HL-60/S4 treated with retinoic acid at 250 ng/mL for 4 days and 3 days (cell line): Measurements from ENCODE around the gene SMIM13.

Experiments
- in situ Hi-C: fragments of 300-500 bp; cut with MboI; formaldehyde crosslinking; loops from 2 replicates; pipeline ENCODE4 v1.7.0; 2022; ENCODE audit warnings: low sequenced_read_pairs

Gene SMIM13

DNA sequence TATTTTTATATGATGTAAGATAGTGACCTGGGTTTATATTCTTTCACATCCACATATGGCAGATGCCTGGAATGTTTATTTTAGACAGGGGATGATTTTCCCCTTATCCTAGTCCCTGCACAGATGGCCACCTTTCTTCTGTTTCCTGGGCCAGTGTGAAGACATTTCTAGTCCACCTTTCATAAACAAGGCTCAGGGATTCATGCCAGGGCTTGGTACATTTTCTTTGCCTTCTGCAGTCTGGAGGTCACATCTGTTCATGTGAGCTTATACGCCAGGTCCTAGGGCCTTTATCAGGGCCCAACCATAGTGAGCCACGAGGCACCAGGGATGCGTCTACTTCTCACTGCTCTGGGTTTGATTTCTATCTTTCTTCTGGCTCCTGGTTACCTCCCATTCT, 55.9 kb downstream of the SMIM13 start:
- in situ Hi-C loops = loop anchor here (10.0 kb wide), 1 partner anchor 345 kb away; no protein-coding TSS in a partner anchor

DNA sequence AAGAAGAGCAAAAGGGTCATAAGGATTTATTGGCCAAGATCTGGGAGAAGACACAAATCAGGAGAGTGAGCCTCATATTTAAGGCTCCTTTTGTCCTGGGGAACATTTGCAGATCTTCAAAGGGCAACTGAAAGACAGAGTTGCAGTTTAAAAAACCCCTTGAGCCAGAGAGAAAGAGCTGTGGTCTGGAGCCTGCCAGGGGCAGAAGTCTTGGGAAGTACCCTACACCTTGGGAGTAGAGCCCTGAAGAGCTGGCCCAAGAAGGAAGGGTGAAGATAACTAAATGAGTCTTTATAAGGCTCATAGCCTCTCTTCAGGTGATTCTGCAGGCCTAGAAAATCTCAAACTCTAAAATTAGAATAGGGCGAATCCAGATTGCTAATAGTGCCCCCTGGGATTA, 57.9 kb downstream of the SMIM13 start:
- in situ Hi-C loops = no loop called here

- in situ Hi-C loops = no loop called here
Measured at GRCh38 chr6:11152581-11152980, 58.9 kb downstream of the SMIM13 start.

DNA sequence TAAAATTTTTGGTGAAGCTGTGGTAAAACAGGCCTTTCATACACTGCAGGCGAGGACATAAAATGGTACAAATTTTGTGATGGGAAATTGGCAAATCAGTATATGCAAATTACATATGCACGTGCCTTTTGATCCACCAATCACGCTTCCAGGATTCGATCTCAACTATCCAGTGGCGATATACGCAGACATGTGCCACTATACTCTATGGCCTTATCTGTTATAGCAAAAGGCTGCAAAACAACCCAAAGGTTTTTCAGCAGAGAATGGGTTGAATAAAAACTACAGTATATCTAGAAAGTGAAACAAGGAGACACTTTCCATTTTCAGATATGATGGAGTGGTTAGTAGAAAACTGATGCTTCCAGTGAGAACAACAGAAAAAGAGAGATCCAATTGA, 59.8 kb downstream of the SMIM13 start:
- in situ Hi-C loops = no loop called here

GRCh38 chr6:11155589-11155988, 62.0 kb downstream of the SMIM13 start:
- in situ Hi-C loops = no loop called here

GRCh38 chr6:11160199-11160598, 66.6 kb downstream of the SMIM13 start:
- in situ Hi-C loops = no loop called here

DNA sequence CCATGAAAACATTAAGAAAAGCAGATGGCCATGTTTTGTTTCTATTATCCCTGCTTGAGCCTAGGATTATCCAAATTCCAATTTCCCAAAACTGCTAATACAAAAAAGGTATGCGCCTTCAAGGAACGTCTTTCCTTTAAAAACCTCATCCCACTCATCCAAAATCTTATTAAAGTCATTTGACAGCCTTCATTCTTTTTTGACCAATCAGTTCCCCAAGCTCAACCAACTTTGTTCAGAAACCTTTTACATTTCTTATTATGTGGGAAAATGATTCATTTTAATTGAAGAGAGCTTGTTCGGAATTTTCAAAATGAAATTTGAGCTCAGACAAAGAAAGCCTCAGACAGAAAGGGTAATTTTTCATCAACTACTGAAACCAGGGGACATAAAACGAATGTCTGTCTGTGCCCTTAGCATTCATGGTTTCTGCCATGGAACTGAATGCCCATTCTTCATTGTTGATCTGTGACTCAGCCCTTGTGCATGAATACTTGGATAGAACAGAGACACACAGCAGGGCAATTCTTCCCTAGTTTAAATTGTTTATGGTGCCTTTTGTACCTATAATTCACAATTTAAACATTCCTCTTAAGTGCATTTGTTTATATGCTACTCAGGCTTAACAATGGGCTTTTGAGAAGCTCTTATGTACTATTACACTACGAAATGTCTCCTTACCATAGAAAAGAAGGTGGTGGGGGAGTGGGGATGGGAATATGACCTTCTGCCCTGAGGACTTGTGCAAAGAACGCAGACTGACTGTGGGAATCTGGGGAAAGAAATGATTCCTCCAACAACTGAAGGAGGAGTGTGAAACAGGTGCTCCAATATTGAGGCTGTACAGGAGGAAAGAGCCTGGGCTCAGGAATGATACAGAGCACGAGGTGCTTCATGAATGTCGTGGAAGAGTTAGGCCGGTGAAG, 67.7 kb downstream of the SMIM13 start:
- in situ Hi-C loops = no loop called here

DNA sequence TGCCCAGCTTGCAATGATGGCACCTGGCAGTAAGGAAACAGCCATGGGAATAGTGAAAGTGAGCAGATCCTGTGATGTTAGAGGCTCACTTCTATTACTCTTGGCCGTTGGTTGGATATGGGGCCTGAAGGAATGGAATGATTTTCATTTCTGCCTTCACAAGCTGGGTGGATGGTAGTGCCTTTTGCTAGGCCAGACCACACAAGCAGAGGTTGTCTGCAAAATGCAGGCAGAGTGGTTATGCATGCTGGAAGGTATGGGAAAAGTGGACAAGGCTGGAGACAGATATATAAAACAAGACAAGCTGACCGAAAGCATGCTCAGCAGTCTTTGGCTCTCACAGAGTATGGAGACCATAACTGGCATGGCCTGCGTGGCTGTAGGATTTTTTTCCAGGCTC, 68.6 kb downstream of the SMIM13 start:
- in situ Hi-C loops = no loop called here

- in situ Hi-C loops = no loop called here
Measured at GRCh38 chr6:11163932-11164331, 70.3 kb downstream of the SMIM13 start.

GRCh38 chr6:11164717-11165646, 71.3 kb downstream of the SMIM13 start:
- in situ Hi-C loops = no loop called here

DNA sequence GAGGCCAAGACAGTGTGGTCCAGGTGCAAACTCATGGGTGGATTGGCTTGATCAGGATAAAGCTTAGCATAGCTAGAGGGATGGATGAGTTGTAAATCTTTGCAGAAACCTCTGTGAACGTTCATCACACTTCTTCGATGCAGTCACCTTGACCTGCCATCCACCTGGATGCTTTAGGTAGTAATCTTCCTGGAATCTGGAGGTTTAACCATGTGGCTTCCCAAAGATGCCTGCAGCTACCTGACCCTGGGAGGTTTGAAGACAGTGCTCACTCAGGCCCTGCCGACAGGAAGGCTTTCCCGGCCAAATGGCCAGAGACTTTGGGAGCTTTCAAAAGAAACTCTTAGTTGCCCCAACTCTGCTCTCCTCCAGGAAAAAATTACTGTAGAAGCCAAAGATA, 73.3 kb downstream of the SMIM13 start:
- in situ Hi-C loops = no loop called here

GRCh38 chr6:11168091-11168635, 74.5 kb downstream of the SMIM13 start:
- in situ Hi-C loops = no loop called here

DNA sequence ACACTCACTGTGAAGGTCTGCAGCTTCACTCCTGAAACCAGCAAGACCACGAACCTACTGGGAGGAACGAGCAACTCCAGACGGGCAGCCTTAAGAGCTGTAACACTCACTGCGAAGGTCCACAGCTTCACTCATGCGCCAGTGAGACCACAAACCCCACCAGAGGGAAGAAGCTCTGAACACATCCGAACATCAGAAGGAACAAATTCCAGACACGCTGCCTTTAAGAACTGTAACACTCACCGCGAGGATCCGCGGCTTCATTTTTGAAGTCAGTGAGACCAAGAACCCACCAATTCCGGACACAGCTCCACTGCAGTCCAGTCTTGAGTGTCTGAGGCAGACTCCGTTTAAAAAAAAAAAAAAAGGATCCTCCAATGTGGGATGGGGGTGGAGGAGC, 78.3 kb downstream of the SMIM13 start:
- in situ Hi-C loops = loop anchor here (10.0 kb wide), 1 partner anchor 323 kb away; no protein-coding TSS in a partner anchor

DNA sequence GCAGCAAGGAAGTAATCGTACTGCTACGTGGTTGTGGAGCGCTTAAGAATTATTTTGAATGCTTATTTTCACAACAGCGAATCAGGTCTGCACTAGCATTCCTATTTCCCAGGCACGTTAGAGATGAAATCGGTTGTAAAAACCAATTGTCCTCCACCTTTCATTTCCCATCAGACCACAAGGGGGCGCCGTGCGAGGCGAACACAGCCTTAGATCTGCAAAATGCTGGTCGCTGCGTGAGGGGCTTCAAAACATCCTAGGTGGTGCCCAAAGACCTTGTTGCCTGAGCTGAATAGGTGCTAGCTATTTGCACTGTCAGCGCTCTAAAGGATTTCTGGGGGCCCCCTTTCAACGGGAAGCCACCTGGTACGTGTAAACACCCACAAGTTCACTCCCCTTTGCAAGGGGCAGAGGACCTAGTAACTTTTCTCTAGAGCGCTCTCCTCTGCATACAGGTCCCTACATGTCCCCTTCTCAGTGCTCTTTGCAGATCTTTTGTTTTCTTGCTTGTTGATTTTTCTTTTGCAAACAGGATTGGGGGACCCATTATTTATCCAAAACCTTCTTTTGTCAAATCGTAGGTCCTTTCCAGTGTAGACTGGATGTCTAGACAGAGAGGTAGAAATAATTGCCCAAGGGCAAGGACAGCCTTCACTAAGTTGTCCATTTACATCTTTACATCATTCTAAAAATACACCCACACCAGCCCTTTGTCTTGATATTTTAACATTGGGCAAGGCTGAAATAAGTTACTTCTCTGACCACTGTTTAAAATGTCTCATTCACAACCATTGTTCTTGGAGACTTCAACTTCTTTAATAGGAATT, 79.1 kb downstream of the SMIM13 start:
- in situ Hi-C loops = loop anchor here (10.0 kb wide), 1 partner anchor 322 kb away; no protein-coding TSS in a partner anchor

DNA sequence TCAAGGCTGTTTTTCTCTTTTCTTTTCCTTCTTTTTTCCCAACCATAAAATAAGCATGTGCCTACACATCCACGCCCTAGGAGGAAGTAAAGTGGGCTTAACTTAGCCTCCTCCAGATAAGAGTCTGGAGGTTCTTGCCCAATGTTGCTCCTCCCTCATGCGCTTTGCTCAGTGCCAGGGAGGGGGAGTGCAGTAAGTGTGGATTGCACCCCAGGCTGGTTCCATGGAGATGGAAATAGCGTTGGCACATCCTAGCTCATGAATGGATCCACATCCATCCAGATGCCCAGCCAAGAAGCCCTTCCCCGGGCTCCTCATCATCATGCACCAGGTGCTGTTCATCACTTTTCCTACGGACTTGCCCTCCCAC, 80.6 kb downstream of the SMIM13 start:
- in situ Hi-C loops = loop anchor here (10.0 kb wide), 1 partner anchor 321 kb away; no protein-coding TSS in a partner anchor

GRCh38 chr6:11177271-11177670, 83.6 kb downstream of the SMIM13 start:
- in situ Hi-C loops = loop anchor here (10.0 kb wide), 1 partner anchor 318 kb away; no protein-coding TSS in a partner anchor

DNA sequence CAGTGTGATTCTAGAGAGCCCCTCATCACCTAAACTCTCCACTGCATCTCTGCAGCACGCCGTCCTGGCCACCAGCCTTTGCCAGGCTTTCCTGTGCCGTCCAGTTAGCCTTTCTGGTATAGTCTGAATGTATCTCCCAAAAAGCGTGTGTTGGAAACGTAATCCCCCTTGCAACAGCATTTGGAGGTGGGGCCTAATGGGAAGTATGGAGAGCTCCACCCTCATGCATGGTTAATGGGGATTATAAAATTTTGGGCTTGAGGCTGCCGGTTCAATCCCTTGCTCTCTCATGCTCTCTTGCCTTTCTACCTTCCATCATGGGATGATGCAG, 85.4 kb downstream of the SMIM13 start:
- in situ Hi-C loops = loop anchor here (10.0 kb wide), 1 partner anchor 316 kb away; no protein-coding TSS in a partner anchor

GRCh38 chr6:11179419-11180202, 86.0 kb downstream of the SMIM13 start:
- in situ Hi-C loops = loop anchor here (10.0 kb wide), 1 partner anchor 315 kb away; no protein-coding TSS in a partner anchor

DNA sequence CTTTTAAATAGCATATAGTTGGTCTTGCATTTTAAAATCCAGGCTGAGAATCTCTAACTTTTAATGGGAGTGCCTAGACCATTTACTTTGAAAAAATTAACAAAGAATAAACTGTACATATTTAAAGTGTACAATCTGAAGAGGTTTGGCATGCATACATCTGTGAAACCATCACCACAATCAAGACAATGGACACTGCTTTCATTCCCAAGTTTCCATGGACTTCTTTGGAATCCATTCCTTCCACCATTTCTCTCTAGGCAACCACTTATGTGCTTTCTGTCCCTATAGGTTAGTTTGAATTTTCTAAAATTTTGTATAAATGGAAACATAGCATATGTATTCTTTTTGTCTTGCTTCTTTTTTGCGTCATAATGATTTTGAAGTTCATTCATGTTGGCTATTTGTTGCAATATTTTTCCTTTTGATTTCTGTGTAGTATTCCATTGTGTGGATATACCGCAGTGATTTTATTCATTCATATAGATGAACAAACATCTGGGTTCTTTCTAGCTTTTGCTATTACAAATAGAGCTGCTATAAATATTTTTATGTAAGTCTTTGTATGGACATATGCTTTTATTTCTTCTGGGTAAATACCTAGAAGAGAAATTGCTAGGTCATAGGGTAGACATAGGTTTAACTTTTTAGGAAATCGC, 88.0 kb downstream of the SMIM13 start:
- in situ Hi-C loops = no loop called here
